Subcutaneous adipose tissue (tissue), 4 donors: ENCODE data around the gene AKIRIN2. TPM values are rescaled to one million over a fixed set of nuclear protein-coding genes. Genes with fewer than 3 reads are reported as not detected.

Experiments used
- CTCF ChIP-seq: fragments of 450-650 bp; IDR thresholded peaks from one replicate; pipeline ENCODE4 v1.5.1; 2016; ENCODE audit warnings: low read depth, mild to moderate bottlenecking, control low read depth, antibody characterized with exemption, moderate library complexity
- total RNA-seq, 4 donors: library from RNA; depleted of rRNA; stranded (reverse); fragments of >200 nt; gene quantifications; one replicate each; pipeline ENCODE4 v1.1.0, GENCODE V29; 2016

The AKIRIN2 gene
- total RNA-seq, 4 donors from 2014 or later, result 19.0 to 39.3 (median 24.0) TPM

GRCh38 chr6:87672641-87673040, 29.4 kb downstream of the AKIRIN2 start:
- TF ChIP-seq CTCF, result no peak

DNA sequence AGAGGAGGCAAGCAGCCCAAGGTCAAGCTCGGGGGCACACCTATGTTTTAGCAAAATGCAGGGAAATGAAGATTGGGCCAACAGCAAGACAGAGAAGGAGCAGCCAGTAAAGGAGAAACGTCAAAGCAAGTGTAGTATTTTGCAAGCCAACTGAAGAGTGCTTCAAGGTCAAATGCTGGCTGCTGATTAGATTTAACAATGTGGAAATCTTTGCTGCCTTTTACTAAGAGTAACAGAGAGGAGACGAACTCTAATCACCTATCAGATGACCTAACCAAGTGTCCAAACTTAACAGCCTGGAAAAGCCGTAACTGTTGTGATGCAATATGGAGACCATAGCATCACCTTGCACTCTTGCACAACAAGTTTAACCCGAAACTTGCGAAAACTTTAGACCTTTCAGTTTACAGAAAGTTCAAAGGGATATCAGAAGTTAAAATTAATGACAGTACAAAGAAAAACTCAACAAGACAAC, 30.4 kb downstream of the AKIRIN2 start:
- no peak for TF ChIP-seq CTCF

GRCh38 chr6:87670707-87671106, 31.3 kb downstream of the AKIRIN2 start:
- TF ChIP-seq CTCF, result no peak

- TF ChIP-seq CTCF, result no peak
Measured at GRCh38 chr6:87669051-87669450, 33.0 kb downstream of the AKIRIN2 start.

- TF ChIP-seq CTCF, result no peak
Measured at GRCh38 chr6:87668013-87668412, 34.0 kb downstream of the AKIRIN2 start.

DNA sequence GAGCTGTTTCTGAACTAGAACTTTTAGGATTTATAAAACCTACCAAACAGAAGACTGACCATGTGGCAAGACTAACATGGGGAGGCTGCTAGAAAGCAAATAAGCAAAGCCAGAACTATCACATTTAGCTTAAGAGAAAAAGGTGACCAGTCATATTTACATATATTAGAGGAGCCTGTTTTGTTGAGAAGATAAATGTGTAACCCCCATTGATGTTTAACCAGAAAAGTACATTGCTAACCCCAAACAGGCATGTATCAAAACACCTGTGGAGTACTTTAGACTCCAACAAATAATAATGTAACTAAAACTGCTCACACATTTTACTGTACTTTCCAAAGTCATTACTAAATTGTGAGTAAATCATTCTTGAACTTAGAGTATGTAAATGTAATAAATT, 35.0 kb downstream of the AKIRIN2 start:
- TF ChIP-seq CTCF, result no peak

DNA sequence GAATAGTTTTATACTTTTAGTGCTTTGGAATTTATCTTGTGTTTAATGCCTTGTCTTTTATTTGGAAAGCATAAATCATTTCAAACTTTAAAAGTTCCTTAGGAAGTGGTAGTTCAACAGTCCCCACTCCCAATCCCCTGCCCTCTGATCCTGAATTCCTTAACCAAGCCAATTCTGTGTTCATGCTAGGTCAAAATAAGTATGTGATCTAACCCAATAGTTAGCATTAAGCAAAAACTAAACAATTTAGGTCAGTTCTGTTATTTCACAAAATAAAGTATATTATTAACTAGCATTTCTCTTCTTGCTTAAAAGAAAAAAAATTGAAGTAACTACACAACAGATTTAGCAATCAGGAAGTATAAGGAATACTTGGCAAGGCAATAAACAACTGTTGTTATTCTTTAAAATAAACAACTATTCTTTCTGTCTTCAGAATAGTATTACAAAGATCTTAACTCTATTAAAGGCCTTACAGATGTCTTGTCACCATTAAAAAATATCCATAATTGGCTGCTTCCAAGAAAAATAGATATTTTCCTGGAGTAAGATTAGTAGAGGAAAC, 37.0 kb downstream of the AKIRIN2 start:
- TF ChIP-seq CTCF, result no peak
